Loucy (cell line): ENCODE measurements around the gene TECTA.

Experiments used
- H2AFZ ChIP-seq: fragments of 200-600 bp; sonication (generic); 2 replicates; pipeline ENCODE4 v1.6.0; 2016; ENCODE audit warnings: antibody characterized with exemption, mild to moderate bottlenecking, low read length, moderate library complexity
- H3F3A ChIP-seq: fragments of 200-600 bp; 2 replicates; pipeline ENCODE4 v1.6.0; 2016; ENCODE audit warnings: antibody characterized with exemption, low read depth, mild to moderate bottlenecking
- H3K27me3 ChIP-seq: fragments of 200-600 bp; sonication (generic); 2 replicates; pipeline ENCODE4 v1.6.1; 2014; ENCODE audit warnings: low read length, mild to moderate bottlenecking; ENCODE audit not compliant: insufficient read depth, poor library complexity, severe bottlenecking
- H3K36me3 ChIP-seq: fragments of 200-600 bp; sonication (generic); 2 replicates; pipeline ENCODE4 v1.6.1; 2016; ENCODE audit warnings: low read length; ENCODE audit not compliant: insufficient read depth
- H3K4me1 ChIP-seq: fragments of 200-600 bp; sonication (generic); 2 replicates; pipeline ENCODE4 v1.5.1; 2014; ENCODE audit warnings: low read length, mild to moderate bottlenecking; ENCODE audit not compliant: insufficient read depth, poor library complexity, severe bottlenecking
- H3K4me2 ChIP-seq: fragments of 200-600 bp; sonication (generic); 2 replicates; pipeline ENCODE4 v1.6.0; 2014; ENCODE audit warnings: antibody characterized with exemption, low read length, low read depth, mild to moderate bottlenecking; ENCODE audit not compliant: poor library complexity, severe bottlenecking
- H3K4me3 ChIP-seq: fragments of 200-600 bp; sonication (generic); 2 replicates; pipeline ENCODE4 v1.5.1; 2014; ENCODE audit warnings: low read length, mild to moderate bottlenecking, mixed read lengths; ENCODE audit not compliant: poor library complexity, severe bottlenecking
- H3K79me2 ChIP-seq: fragments of 200-600 bp; sonication (generic); 2 replicates; pipeline ENCODE4 v1.6.1; 2014; ENCODE audit warnings: low read length; ENCODE audit not compliant: insufficient read depth
- H3K9ac ChIP-seq: fragments of 200-600 bp; sonication (generic); 2 replicates; pipeline ENCODE4 v1.6.0; 2014; ENCODE audit warnings: mild to moderate bottlenecking, low read depth, low read length, moderate library complexity; ENCODE audit not compliant: poor library complexity, severe bottlenecking
- H3K9me2 ChIP-seq: fragments of 200-600 bp; sonication (generic); replicated peaks from 2 replicates; pipeline ENCODE4 v1.6.1; 2016; ENCODE audit warnings: low read depth, low read length, mixed read lengths
- H3K9me3 ChIP-seq: fragments of 200-600 bp; sonication (generic); 2 replicates; pipeline ENCODE4 v1.6.1; 2014; ENCODE audit warnings: mild to moderate bottlenecking, antibody characterized with exemption, low read length, low read depth; ENCODE audit not compliant: insufficient read depth
- H4K20me1 ChIP-seq: fragments of 200-600 bp; sonication (generic); 2 replicates; pipeline ENCODE4 v1.6.0; 2014; ENCODE audit warnings: antibody characterized with exemption, low read length, mild to moderate bottlenecking; ENCODE audit not compliant: insufficient read depth, poor library complexity, severe bottlenecking
- EZH2phosphoT487 ChIP-seq: fragments of 200-600 bp; IDR thresholded peaks from 2 replicates; pipeline ENCODE4 v1.6.1; 2018; ENCODE audit warnings: antibody characterized with exemption, mild to moderate bottlenecking, moderate library complexity, borderline replicate concordance
- TF ChIP-seq, protein P1 (sequence below): fragments of 200-600 bp; sonication (generic); conservative IDR thresholded peaks from 2 replicates; pipeline ENCODE4 v1.5.1; 2014; ENCODE audit warnings: mild to moderate bottlenecking, antibody characterized with exemption, low read length

The TECTA gene

DNA sequence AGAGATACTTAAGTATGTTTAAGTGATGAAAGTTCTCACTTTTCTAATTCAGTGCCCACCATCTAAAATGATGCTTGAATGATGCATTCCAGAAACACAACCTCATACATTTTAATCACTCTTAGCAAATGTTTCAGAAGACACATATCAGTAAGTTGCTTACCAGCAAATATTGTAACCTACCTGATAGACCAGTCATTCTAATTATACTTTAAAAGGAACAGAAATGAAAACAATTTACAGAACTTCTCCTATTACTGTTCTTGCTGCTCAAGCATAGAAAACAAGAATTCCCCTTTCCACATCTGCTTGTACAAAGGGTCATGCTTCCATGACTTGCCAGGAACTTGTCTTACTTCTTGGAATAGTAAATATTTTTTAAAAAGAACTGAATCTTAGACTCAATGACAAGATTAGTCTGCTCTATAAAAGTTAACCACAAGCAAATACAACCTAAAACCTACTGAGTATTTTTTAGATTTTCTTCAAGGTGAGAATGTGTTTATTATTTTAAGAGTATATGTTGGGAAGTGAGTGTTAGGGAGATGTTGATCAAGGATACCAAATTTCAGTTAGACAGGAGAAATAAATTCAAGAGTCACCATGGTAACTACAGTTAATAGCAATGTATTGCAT, 109.5 kb downstream of the TECTA start:
- Histone ChIP-seq H3F3A (no peaks in the 10 kb centered on the region), H3K4me1 (peaks cover 4% of the 10 kb centered on the region), H3K4me2 (no peak overlapping the region), H3K36me3 (no peaks in the 10 kb centered on the region), H4K20me1 (no peaks in the 10 kb centered on the region), H3K27me3 (no peaks in the 10 kb centered on the region), H3K9me3 (no peaks in the 10 kb centered on the region), H3K79me2 (no peaks in the 10 kb centered on the region), H3K9ac (no peak overlapping the region), H2AFZ (no peak overlapping the region), H3K4me3 (no peak overlapping the region), H3K9me2 (no peaks in the 10 kb centered on the region)
- TF ChIP-seq EZH2phosphoT487, result no peak
- TF ChIP-seq, protein P1, sequence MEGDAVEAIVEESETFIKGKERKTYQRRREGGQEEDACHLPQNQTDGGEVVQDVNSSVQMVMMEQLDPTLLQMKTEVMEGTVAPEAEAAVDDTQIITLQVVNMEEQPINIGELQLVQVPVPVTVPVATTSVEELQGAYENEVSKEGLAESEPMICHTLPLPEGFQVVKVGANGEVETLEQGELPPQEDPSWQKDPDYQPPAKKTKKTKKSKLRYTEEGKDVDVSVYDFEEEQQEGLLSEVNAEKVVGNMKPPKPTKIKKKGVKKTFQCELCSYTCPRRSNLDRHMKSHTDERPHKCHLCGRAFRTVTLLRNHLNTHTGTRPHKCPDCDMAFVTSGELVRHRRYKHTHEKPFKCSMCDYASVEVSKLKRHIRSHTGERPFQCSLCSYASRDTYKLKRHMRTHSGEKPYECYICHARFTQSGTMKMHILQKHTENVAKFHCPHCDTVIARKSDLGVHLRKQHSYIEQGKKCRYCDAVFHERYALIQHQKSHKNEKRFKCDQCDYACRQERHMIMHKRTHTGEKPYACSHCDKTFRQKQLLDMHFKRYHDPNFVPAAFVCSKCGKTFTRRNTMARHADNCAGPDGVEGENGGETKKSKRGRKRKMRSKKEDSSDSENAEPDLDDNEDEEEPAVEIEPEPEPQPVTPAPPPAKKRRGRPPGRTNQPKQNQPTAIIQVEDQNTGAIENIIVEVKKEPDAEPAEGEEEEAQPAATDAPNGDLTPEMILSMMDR, result no peak

DNA sequence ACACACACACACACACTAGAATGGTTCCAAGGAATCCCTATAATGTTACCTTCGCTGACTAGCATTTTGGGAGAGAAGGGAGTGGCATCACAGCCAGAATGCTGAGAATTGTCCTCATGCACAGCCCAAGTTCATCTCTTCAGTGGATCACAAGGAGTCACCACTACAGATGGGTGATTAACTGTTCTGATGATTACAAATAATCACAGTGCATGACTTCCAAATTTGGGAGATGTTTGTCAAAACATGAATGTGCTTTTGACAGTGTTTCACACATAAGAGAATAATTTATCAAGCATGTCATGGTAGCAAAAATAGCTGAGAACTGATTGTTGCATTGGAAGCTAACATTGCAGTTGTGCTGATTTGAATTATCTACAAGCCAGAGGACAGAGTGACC, 110.6 kb downstream of the TECTA start:
- Histone ChIP-seq H3K4me1 (peaks cover 4% of the 10 kb centered on the region), H4K20me1 (no peaks in the 10 kb centered on the region), H3K9me3 (no peaks in the 10 kb centered on the region), H3F3A (no peaks in the 10 kb centered on the region), H3K4me3 (no peak overlapping the region), H3K9me2 (no peaks in the 10 kb centered on the region), H2AFZ (no peak overlapping the region), H3K9ac (no peak overlapping the region), H3K79me2 (no peaks in the 10 kb centered on the region), H3K36me3 (no peaks in the 10 kb centered on the region), H3K27me3 (no peaks in the 10 kb centered on the region), H3K4me2 (no peak overlapping the region)
- TF ChIP-seq, protein P1, result no peak
- TF ChIP-seq EZH2phosphoT487, result no peak

DNA sequence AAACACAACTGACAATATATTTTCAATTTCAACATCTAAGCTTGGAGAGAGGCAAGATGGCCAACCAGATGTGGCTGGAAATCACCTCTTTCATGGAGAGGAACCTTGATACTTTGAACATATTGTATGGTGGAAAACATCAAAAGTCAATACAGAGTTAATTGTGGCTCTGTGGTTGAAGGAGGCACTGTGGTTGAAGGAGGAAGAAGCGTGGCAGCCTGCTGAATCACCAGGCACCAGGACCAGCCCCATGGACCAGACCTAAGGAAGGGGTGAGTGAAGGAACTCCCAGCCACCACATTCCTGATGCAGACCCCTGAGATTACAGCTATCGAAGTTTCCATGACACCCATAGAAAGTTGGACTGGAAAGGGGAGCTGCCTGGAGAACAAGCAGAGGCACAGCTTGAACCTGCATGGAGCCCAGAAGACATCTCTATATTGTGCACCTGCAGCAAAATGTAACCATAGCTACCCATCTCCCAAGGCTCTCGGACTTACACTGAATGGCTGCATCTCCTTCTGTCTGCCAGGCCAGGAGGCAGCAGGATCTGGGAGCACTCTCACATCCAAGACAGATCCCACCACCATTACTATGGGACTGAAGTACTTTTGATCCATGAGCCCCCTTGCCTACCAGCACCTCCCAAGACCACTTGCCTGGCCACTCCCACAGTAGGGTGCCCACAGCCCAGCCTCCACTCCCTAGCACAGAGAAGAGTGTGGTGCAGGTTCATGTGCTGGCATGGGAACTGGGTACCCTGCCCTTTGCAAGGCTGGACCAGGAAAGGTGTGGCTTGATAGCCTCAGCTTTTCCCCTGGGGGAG, 111.7 kb downstream of the TECTA start:
- no peaks in the 10 kb centered on the region for H3K9me3 ChIP-seq
- H2AFZ ChIP-seq, result no peak overlapping the region
- H3K79me2 ChIP-seq, result no peaks in the 10 kb centered on the region
- no peaks in the 10 kb centered on the region for H3K36me3 ChIP-seq
- H3K4me1 ChIP-seq, result peaks cover 4% of the 10 kb centered on the region
- H3K4me2 ChIP-seq, result no peak overlapping the region
- no peaks in the 10 kb centered on the region for H3F3A ChIP-seq
- no peak overlapping the region for H3K4me3 ChIP-seq
- no peaks in the 10 kb centered on the region for H3K27me3 ChIP-seq
- no peaks in the 10 kb centered on the region for H4K20me1 ChIP-seq
- no peaks in the 10 kb centered on the region for H3K9me2 ChIP-seq
- TF ChIP-seq EZH2phosphoT487, result no peak
- TF ChIP-seq, protein P1, result no peak
- H3K9ac ChIP-seq, result no peak overlapping the region
